H4 (cell line): ENCODE data around the gene AQP2. TPM values are rescaled to one million over a fixed set of nuclear protein-coding genes. Genes with fewer than 3 reads are reported as not detected.
"Not testable (repeated sequence)": the region's sequence is repeated elsewhere in the genome, so short reads cannot be mapped to it uniquely, and the experiment has no call there.

ENCODE experiments used
- DNase-seq: peaks from one replicate; pipeline ENCODE4 v3.0.0-alpha.2; 2015; ENCODE audit warnings: low spot score
- total RNA-seq: library from RNA; depleted of rRNA; stranded (reverse); fragments of >200 nt; shearing (Covaris generic); gene quantifications from 2 replicates; pipeline ENCODE4 v1.2.3, GENCODE V29; 2014

Gene AQP2
- total RNA-seq, 1 experiment from 2014 or later = not detected

DNA sequence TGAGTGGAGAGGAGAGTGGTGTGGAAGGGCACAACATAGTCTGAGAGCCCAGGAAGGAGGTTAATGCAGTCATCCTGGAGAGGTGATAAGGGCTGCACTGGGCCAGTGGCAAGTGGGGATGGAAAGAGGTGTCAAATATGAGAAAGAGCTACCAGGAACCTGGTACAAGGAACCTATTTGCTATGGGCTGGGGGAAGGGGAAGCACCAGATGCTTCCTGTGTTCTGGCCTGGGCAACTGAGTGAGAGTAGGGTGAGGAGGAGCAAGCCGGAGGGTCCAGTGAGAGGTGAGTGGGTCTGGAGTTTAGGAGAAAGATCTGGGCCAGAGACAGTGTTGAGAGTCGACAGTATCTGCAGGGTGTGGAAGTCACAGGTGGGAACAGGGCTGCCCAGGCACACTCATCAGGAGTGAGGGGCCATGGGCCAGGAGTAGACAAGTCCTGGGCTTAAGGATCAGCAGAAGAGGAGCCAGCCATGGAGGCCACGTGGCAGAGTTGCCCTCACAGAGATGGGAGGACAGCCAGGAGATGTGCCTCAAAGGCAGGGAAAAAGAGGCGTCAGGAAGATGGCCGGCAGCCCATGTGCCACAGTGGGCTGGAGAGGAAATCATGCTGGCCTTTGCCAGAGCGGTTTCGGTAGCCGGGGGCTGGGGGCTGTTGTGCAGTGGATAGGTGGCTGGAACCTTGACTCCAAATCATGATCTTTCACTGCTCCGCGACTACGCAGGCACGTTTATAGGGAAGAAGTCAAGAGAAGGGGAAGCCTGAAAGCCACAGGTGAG is 19.3 kb downstream of the AQP2 start:
- no peak for DNase-seq

DNA sequence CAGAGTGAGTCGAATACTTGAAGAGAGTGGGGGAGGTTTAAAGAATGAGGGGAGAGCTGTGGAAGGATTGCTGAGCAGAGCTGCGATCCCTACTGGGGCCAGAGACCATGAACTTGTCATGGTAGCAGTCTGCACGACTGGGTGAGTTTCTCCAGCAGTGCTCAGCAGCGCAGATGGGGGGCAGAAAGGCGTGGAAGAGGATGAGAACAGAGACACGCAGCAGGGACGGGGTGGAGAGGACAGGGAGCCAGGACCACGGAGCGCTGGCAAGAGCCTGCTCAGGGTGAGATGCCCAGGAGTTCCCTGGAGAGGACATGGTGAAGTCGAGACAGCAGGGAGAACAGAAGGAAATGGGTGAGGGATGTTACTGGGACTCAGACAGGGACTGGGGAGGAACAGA is 20.1 kb downstream of the AQP2 start:
- no peak for DNase-seq

DNA sequence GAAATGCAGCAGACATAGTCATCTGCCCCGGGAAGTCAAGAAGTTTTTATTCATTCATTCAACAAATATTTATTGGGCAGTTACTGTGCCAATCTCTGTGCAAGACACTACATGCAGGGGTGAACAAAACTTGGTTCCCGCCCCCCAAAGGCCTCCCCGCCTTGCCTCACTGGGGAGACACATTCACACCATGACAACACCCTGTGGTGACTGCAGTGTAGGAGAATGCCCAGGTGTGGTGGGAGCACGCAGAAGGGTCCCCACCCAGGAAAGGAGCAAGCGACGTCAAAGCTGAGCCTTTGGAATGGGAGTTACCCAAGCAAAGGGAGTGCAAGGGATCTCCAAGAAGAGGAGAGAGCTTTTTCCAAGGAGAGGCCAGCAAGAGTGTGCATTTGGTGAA is 20.6 kb downstream of the AQP2 start:
- DNase-seq = no peak

DNA sequence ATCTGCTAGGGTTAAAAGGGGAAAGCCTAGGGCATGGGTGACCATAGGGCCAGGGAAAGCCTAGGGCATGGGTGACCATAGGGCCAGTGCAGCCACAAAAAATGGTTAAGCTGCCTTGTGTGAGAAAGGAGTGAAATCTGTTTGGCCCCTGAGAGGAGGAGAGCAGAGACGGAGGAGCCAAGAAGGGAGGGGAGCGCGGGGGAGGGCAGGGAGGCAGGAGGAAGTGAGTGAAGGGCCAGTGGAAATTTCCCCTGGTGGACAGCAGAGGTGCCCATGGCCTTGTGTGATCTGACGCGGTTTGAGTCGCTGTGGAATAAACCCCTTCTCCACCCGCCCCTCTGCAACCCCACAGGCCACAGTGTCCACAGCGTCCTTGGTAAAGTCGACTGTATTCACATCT is 21.6 kb downstream of the AQP2 start:
- DNase-seq = no peak

DNA sequence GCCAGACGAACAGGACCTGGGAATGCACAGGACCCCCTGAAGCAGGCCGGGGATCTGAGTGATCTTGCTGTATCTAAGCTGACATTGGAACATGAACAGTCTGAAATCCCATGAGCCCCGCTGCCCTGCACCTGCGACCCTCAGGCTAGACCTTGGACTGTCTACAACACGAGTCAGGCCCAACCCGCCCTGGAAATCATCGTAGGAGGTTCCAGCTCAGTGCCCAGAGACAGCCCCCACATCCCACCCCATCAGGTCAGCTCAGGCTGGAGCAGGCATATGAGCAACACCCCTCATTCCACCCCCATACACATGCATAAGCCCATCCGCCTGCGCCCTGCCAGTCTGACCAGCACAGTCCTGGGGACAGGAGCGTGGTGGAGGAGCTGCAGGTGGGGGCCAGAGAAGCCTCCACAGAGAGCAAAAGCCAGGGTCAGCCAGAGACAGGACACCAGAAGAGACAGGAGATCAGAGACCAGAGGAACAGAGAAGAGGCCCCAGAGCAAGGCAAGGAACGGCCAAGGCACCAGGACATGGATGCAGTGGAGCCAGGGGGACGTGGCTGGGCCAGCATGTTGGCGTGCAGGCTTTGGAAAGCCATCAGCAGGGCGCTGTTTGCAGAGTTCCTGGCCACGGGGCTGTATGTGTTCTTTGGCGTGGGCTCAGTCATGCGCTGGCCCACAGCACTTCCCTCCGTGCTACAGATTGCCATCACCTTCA is 22.3 kb downstream of the AQP2 start, which contains the start of gene AQP6:
AQP6 (plus strand) TSS at position 307 of the 720 bp plus-strand sequence; CDS start at position 534, 227 bp downstream.
- DNase-seq = no peak

DNA sequence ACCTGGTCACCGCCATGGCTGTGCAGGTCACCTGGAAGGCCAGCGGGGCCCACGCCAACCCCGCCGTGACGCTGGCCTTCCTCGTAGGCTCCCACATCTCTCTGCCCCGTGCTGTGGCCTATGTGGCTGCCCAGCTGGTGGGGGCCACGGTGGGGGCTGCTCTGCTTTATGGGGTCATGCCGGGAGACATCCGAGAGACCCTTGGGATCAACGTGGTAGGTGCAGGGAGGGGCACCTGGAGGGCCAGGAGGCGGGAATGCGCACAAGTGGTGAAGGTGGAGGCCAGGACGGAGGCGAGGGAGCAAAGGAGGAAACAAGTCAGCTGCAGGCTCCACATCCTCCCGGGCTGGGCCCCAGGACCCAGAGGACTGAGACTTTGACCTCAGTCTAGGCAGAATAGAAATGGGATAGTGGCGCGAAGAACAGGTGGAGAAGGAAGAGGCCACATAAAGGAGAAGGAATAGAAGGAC is 22.9 kb downstream of the AQP2 start:
- no peak for DNase-seq

DNA sequence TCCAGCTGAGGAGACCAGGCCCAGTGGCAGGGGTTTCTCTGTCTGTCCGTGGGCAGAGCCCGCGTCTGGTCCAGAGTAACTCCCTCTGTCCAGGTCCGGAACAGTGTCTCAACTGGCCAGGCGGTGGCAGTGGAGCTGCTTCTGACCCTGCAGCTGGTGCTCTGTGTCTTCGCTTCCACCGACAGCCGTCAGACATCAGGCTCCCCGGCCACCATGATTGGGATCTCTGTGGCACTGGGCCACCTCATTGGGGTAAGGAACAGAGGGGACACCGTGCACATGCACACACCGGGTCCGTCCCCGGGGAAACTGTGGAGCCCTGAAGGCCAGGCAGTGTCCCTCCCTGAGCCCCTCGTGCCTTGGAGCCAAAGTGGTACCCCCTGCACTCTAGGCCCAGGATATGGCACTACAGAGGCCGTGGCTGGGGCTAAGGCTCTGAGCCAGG is 23.7 kb downstream of the AQP2 start:
- DNase-seq = no peak

DNA sequence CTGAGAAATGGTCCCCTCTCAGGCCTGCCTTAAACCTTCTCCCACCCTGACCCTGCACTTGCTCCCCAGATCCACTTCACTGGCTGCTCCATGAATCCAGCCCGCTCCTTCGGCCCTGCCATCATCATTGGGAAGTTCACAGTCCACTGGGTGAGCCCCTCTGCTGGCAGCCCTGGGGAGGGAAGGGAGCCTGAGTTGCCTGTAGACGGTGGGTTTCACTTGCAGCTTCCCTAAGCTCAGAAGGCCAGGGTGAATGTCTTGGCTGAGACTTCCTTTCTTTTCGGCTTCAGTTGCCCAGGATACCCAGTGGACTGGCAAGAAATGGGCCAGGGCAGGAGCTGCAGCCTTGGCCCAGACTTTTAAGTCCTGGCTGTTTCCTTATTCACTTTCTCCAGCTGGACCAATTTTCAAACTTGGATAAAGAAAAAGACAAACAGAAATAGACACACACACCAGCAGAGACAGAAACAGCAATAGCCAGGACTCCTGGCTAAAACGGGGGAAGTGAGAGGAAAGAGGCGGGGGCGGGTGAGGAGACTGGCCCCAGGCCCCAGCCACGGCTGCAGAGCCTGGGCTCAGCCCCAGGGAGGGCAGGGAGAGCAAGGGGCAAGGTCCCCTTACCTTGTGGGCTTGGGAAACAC is 24.3 kb downstream of the AQP2 start:
- no peak for DNase-seq

DNA sequence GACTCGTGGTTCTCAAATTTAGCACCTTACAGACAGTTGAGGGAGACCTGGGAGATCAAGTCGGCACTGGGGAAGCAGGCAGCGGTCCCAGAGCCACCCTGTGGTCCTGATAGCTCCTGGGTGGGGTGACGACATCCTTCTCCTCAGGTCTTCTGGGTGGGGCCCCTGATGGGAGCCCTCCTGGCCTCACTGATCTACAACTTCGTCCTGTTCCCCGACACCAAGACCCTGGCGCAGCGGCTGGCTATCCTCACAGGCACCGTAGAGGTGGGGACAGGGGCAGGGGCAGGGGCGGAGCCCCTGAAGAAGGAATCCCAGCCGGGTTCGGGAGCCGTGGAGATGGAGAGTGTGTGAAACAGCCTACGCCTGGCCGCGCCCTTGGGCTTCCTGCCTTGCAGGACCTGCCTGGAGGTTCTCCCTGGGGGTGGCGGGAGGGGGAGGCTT is 24.8 kb downstream of the AQP2 start:
- DNase-seq = no peak

DNA sequence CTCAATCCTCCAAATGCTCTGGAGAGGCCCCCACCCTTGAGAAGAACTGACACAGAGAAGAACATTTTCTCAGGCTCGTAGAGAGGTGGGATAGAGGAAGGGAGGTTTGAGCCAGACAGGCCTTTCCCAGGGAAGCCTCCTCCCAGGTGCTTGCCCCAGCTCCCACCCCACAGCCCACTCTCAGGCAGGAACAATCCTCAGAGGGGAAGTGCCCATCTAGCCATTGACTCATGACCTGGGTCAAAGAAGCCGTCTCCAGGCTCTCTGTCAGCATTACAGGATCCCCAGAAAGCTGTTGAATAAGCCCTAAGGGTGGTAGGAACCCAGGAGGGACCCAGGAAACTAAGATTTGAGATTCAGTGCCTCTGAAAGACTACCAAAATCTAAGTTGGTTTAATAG is 26.0 kb downstream of the AQP2 start:
- no peak for DNase-seq

DNA sequence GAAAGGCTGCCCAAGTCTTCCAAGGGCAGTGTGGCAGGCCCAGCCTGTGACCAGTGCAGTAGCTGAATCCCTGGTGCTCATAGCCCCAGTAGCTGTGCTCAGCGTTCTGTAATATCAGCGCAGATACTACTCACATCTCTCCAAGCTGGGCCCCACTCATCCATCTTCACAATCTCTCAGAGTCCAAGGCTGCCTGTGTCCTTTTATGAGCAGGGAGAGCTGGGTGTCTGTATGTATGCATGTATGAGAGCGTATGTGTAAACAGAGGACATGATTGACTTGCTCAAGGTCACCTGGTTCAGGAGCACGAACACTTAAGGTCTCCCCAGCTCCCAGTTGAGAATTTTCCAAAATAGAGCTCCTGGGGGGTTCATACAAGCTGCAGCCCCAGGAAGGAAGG is 27.6 kb downstream of the AQP2 start:
- no peak for DNase-seq

DNA sequence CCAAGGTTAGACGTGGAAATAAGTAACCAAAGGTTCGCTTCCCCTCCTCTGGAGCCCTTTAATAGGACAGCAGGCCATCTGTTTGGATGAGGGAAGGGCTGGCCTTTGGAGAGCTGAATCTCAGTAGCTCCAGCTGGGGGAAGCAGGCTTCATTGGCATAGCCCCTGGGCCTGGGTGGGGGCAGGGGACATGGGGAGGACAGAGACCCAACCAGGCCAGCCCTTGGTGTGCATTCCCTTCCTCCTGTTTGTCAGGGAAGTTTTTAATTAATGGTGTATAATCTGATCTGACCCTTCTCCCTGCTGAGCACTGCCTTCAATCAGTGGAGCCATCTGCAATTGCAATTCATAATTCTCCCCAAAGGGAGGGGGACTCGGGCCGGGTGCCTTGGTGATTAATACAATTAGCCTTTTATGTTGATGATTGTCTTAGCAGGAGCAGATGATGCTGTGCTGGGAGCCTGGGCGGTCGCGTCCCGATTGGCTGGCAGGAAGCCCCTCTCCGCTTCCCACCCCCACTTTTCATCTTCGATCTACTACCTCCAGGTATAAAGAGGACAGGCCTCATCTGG is 28.6 kb downstream of the AQP2 start:
- no peak for DNase-seq

DNA sequence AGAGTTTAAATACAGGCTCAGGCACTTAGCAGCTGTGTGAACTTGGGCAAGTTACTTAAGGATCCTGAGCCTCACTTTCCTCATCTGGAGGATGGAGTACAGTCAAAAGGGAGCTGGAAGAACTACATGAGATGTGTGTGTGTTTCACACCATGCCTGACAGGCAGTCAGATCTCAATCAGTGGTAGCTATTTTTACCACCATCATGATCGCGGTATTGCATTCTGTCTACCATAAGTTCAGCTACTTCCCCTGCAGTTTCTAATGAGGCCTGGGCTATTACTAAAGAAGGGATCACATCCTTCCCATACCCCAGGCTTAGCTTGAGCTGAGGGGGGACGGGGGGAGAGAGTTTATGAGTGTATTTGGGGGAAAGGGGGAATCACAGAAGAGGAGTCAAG is 29.3 kb downstream of the AQP2 start:
- DNase-seq = no peak

DNA sequence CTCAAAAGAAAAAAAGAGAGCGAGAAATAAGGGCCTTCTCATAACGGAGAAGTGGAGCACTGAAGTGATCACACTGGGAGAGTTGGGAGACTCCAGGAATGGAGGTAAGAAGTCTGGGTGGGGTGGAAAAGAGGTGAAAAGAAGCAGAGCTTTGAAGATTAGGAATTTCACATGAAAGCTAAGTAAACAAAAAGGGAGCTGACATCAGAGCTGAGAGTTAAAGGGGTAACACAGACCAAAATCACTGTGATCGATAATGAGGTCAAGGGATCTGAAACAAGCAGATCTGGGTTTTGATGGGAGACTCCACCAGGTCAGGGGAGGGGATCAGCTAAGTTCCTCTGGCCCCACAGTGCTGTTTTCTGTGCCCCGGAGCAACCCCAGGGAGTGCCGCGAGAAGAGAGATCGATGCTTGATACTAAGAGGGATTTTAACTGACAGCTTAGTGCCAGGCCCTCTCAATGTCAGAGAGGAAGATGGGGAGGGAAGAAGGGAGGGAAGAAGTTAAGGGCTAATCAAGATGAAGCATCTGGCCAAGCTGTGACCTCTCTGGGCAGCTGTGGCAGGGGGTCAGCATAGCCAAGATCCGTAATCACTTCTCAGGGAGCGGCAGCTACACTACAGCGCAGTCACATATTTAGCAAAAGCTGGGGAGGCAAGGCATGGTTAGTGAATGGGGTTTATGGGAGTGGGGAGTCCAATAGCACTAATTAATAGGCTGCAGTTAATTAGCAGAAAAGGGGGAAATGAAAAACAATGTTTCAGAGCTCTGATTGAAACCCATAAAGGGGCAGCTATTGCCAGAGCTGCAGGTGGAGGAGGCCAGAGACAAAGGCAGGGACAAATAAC is 30.2 kb downstream of the AQP2 start:
- no peak for DNase-seq

DNA sequence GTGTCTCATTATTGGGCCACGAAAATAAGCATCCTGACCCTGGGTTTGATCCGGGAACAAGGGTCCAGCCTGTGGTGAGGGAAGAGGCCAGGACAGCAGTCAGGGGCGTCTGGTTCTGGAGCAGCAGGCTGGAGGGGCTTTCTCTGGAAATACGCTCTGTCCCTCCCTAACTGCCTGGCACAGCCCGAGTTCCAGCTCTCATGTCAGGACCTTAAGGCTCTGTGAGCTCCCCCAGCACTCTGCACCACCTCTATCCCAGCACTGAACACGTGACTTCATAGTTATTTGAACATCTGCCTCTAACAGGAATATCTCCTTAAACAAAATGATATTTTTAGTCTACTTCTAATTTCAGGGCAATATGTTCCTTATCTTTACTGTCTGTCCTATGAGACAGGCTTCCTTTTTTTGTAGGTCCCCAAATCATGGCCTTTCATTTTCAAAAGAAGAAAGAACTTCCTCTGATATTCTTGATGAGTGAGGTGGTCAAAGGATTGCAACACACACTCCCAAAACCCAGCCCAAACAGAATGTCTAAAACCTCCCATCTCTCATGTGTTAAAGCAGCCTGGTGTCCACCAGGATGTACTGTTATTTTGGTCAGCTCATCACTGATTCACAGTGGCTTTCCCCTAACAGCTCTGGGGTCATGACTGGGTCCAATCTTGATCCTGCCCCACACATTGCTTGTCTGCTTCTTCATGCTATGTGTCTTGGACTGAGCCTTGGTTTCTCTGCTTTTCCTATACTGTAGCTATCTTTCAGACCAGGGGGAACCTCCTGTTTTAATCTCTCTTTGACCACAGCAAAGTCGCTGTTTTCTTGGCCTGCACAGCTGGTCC is 31.9 kb downstream of the AQP2 start:
- DNase-seq = no peak

DNA sequence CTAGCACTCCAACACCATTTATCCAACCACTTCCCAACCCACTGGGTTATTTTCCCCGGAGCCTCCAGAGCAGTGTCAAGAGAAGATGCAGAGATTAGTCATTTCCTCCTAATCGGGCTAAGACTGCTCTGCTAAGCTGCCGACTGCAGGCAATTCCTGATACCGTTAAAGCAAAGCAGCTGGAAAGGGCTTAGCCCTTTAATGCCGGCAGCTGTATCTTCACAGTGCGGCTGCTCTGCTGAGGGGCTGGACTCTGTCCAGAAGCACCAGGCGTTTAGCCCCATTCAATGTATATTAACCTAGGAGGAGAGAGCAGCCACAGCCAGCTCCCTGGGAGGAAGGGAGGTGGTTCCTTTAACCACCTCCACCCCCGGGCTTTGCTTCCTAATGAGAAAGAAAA is 33.4 kb downstream of the AQP2 start:
- DNase-seq = peak; percentile 53

DNA sequence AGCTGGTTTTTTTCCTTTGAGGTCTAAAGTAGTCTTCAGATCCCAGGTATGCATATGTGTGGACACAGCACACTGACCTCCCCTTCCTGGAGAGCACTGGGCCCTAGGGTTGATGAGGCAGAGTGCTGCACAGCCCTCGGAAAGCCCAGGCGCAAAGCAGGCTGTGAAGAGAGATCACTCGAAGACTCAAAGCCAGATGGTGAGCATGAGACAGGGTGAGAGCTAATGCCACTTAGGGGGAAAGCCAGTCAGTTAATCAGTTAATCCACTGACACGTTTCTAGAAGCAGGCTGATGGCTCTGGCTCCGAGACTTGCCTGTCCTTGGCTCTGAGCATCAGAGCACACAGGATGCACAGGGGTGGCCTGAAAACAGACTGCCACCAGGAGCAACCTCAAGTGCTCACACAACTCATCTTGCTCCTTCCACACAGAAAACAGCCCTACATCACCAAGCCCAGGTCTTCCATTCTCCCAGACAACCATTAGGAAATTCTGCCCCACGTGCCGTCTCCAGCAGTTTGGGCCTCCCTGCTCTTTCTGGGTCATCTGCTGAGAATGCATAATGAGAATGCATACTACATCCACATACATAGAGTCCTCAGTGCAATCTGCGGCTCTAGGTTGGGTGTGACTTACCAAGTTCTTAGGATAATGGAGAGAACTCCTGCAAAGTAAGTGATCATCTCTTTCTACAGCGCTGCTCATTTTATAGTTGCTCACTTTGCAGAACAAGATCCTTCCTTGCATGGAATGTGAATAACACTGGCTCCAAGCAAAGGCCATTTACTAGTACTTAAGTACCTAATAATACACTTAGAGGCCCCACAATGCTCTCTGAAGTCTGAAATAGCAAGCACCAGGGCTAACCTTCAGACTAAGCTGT is 34.2 kb downstream of the AQP2 start:
- DNase-seq = no peak

DNA sequence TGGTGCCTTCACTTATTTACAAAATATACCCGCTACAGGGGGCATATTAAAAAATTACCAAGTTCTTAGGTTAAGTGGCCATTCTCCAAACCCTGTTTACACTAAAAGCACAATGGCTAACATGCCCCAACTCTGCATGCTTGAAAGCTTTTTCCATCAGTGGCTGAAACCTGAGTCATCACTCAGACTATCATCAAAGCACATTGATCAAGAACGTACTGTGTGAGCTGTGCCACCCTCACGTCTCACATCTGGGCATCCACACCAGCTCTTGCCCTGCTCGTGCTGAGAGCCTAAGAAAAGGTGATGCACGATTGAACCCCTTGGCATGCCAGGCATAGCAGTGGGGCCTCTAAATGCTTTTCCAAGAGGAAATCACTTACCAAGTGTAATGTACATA is 35.4 kb downstream of the AQP2 start:
- no peak for DNase-seq

DNA sequence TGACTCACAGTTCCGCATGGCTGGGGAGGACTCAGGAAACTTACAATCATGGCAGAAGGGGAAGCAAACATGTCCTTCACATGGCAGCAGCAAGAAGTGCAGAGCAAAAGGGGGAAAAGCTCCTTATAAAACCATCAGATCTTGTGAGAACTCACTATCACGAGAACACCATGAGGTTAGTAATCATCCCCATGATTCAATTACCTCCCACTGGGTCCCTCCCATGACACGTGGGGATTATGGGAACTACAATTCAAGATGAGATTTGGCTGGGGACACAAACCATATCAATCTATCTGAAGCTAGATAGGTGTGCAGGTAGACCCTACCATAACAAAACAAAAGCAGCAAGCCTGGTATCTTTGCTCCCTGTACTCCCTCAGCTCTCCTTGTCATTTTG is 35.9 kb downstream of the AQP2 start:
- DNase-seq = not testable (repeated sequence)
